Endothelial cell (in vitro differentiated cells): ENCODE data around the gene NAP1L4. TPM values are rescaled to one million over a fixed set of nuclear protein-coding genes. Genes with fewer than 3 reads are reported as not detected.

ENCODE experiments used
- DNase-seq: peaks from one replicate; pipeline ENCODE4 v3.0.0; 2021; ENCODE audit warnings: low spot score
- H3K27ac Mint-ChIP-seq: one replicate; pipeline ENCODE4 v1.8.0; 2021; ENCODE audit warnings: mixed read lengths, inconsistent platforms; ENCODE audit not compliant: unreplicated experiment
- H3K27me3 Mint-ChIP-seq: one replicate; pipeline ENCODE4 v1.8.0; 2021; ENCODE audit warnings: mild to moderate bottlenecking, moderate library complexity, mixed read lengths, inconsistent platforms; ENCODE audit not compliant: unreplicated experiment
- H3K36me3 Mint-ChIP-seq: one replicate; pipeline ENCODE4 v1.8.0; 2021; ENCODE audit warnings: mild to moderate bottlenecking, low read depth, mixed read lengths, inconsistent platforms; ENCODE audit not compliant: unreplicated experiment
- H3K4me1 Mint-ChIP-seq: one replicate; pipeline ENCODE4 v1.8.0; 2021; ENCODE audit warnings: mild to moderate bottlenecking, mixed read lengths, inconsistent platforms; ENCODE audit not compliant: unreplicated experiment
- H3K4me3 Mint-ChIP-seq: one replicate; pipeline ENCODE4 v1.8.0; 2021; ENCODE audit warnings: mild to moderate bottlenecking, mixed read lengths, inconsistent platforms; ENCODE audit not compliant: unreplicated experiment
- H3K9me3 Mint-ChIP-seq: one replicate; pipeline ENCODE4 v1.8.0; 2021; ENCODE audit warnings: mixed read lengths, inconsistent platforms; ENCODE audit not compliant: unreplicated experiment
- CTCF ChIP-seq: fragments of 200-600 bp; sonication (generic); IDR thresholded peaks from one replicate; pipeline ENCODE4 v1.5.0; 2021; ENCODE audit warnings: antibody characterized with exemption; ENCODE audit not compliant: unreplicated experiment
- total RNA-seq: library from RNA; stranded (reverse); fragmentation: NEBNext Ultra II Directional; extraction: Animal tissue kit (Norgen Biotek cat#: 25700); gene quantifications from one replicate; pipeline ENCODE4 v1.2.1, GENCODE V29; 2021; ENCODE audit not compliant: unreplicated experiment

Gene NAP1L4
- total RNA-seq, 1 donor from 2014 or later, result 148 TPM

GRCh38 chr11:2901854-2902783 lies 90.0 kb downstream of the NAP1L4 start:
- peaks cover 4% of the 10 kb centered on the region for H3K9me3 Mint-ChIP-seq
- H3K4me3 Mint-ChIP-seq, result peak overlapping the region; percentile 47
- H3K27ac Mint-ChIP-seq, result no peak overlapping the region
- H3K27me3 Mint-ChIP-seq, result peaks cover 14% of the 10 kb centered on the region
- peaks cover 7% of the 10 kb centered on the region for H3K36me3 Mint-ChIP-seq
- H3K4me1 Mint-ChIP-seq, result peaks cover 28% of the 10 kb centered on the region
- DNase-seq, result peak; percentile 69
- no peak for TF ChIP-seq CTCF

GRCh38 chr11:2901196-2901796 lies 90.8 kb downstream of the NAP1L4 start:
- Mint-ChIP-seq H3K27me3 (peaks cover 14% of the 10 kb centered on the region), H3K9me3 (peaks cover 4% of the 10 kb centered on the region), H3K36me3 (peaks cover 7% of the 10 kb centered on the region), H3K4me1 (peaks cover 28% of the 10 kb centered on the region), H3K27ac (no peak overlapping the region), H3K4me3 (peak overlapping the region; percentile 47)
- DNase-seq, result no peak
- no peak for TF ChIP-seq CTCF

GRCh38 chr11:2899080-2899783 lies 92.9 kb downstream of the NAP1L4 start:
- no peak for DNase-seq
- no peak for TF ChIP-seq CTCF
- Mint-ChIP-seq H3K27ac (peak overlapping the region; percentile 88), H3K4me3 (no peak overlapping the region), H3K27me3 (peaks cover 13% of the 10 kb centered on the region), H3K9me3 (no peaks in the 10 kb centered on the region), H3K36me3 (peaks cover 7% of the 10 kb centered on the region), H3K4me1 (peaks cover 28% of the 10 kb centered on the region)

GRCh38 chr11:2898366-2899079 lies 93.6 kb downstream of the NAP1L4 start:
- H3K4me1 Mint-ChIP-seq, result peaks cover 24% of the 10 kb centered on the region
- H3K4me3 Mint-ChIP-seq, result peak overlapping the region; percentile 37
- peaks cover 10% of the 10 kb centered on the region for H3K27me3 Mint-ChIP-seq
- no peak for DNase-seq
- H3K27ac Mint-ChIP-seq, result peak overlapping the region; percentile 9
- TF ChIP-seq CTCF, result no peak
- H3K36me3 Mint-ChIP-seq, result peaks cover 4% of the 10 kb centered on the region
- H3K9me3 Mint-ChIP-seq, result no peaks in the 10 kb centered on the region
